T-helper 1 cell treated with Interleukin-12 subunit alpha and Interleukin-12 subunit beta and Interleukin-4 antibody, amounts not matched to agents 30 μg/mL and 1 μg/mL, for 36 hours (primary cell): ENCODE results near the gene NCK2.
A peak's percentile ranks its signal among the peaks of the same experiment; 100 is the strongest.

Source experiments
- H3K27ac Mint-ChIP-seq: one replicate; pipeline ENCODE4 v1.8.0; 2021; ENCODE audit warnings: mild to moderate bottlenecking, mixed read lengths
- H3K27me3 Mint-ChIP-seq: one replicate; pipeline ENCODE4 v1.8.0; 2021; ENCODE audit warnings: low read depth, mixed read lengths
- H3K36me3 Mint-ChIP-seq: one replicate; pipeline ENCODE4 v1.8.0; 2021; ENCODE audit warnings: low read depth, mixed read lengths
- H3K4me1 Mint-ChIP-seq: one replicate; pipeline ENCODE4 v1.8.0; 2021; ENCODE audit warnings: low read depth, mixed read lengths
- H3K4me3 Mint-ChIP-seq: one replicate; pipeline ENCODE4 v1.8.0; 2021; ENCODE audit warnings: mild to moderate bottlenecking, moderate library complexity, mixed read lengths
- H3K9me3 Mint-ChIP-seq: one replicate; pipeline ENCODE4 v1.8.0; 2021; ENCODE audit warnings: mixed read lengths

NCK2 gene

DNA sequence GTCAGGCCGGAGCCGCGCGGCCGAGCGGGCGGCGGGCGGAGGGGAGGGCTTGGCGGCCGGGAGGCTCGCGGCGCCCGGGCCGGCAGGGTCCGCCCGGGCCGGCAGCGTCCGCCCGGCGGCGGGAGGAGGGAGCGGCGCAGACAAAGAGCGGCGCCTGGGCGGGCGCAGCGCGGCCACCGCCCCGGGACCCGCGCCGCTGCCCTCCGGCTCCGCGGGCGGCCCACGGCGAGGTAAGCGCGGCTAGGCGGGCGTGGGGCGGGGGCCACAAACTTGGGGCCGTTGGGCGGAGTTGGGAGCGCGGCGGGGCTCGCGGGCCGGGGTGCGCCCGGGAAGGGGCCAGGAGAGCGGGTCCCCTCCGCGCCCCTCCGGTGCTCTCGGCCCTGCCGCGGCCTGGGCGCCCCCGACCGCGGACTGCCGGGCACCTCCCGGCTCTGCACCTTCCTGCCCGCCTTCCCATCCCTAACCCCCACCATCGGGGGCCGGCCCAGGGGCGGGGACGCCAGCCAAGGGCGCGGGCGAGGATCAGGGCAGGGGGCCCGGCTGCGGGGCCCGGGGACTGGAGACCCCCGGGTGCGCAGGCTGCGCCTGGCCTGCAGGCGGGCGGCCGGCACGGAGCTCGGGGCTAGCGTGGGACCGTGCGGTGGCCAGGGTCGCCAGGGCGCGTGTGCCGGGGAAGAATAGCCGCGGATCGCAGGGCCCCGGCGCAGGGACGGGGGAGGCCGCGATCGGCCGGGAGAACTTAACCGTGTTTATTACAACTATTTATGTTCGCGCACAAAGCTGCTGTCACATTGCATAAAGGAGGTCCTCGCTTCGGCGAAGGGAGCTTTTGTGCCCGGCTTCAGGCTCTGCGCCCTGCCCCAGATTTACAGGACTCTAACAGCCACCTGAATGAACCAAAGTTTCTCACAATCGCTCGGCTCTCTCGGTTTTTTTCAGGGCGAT, at the start of gene NCK2:
NCK2 (plus strand) TSS at position 4 of the 945 bp plus-strand sequence. CDS start 110,152 bp downstream, outside the sequence.
- Mint-ChIP-seq H3K27me3 (no peaks in the 10 kb centered on the region), H3K36me3 (peaks cover 40% of the 10 kb centered on the region), H3K27ac (peak within 1 kb of the TSS; percentile 95), H3K4me3 (peak within 1 kb of the TSS; percentile 95), H3K9me3 (no peaks in the 10 kb centered on the region), H3K4me1 (peaks cover 74% of the 10 kb centered on the region)

DNA sequence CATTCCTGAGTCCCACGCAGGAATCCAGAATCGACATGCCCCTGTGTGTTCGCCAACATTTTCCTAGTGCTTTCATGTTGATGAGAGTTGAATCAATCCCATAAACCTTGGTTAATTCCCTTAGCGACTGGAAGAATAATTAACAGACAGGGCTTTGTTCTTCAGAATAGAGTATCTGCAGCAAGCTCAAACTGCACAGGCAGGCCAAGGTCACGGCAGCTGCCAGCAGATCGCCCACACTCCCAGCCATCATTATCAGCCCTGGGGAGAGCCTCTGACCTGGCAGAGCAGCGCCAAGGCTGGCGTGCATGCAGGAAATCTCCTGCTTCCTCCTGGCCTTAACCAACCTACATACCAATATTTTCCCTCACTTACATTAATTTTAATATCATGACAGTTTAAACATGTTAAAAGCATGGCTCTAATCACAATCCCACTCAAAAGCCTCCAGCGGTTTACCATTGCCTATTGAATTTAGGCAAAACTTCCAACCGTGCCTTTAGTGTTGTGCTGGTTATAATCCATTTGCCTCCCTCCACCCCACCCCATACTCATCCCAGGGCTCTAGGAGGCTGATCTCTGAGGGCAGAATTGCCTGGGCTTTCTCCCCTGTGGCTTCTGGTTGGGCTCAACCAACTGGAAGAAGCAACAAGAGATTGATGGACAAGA, 46.8 kb upstream of the NCK2 start:
- no peaks in the 10 kb centered on the region for H3K36me3 Mint-ChIP-seq
- H3K27ac Mint-ChIP-seq = no peak overlapping the region
- H3K9me3 Mint-ChIP-seq = no peaks in the 10 kb centered on the region
- no peak overlapping the region for H3K4me3 Mint-ChIP-seq
- no peaks in the 10 kb centered on the region for H3K4me1 Mint-ChIP-seq
- peaks cover 39% of the 10 kb centered on the region for H3K27me3 Mint-ChIP-seq

DNA sequence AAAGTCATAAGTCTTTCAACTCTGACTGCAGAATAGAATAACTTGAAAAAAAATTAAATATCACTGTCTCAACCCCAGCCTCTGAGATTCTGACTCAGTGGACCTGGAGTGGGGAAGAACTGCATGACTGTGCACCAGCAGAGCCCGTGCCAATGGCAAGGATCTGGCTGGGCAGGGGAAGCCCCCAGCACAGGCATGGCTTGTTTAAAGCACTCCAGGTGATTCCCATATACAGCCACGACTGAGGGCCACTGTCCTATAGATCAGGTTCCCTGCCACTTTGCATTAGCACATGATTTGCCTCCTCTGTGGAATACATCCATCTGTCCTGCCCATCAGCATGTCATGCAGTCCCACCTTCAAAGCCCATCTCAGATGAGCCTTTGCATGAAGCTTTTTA, 45.9 kb upstream of the NCK2 start:
- Mint-ChIP-seq H3K4me3 (no peak overlapping the region), H3K4me1 (no peaks in the 10 kb centered on the region), H3K9me3 (no peaks in the 10 kb centered on the region), H3K36me3 (no peaks in the 10 kb centered on the region), H3K27ac (no peak overlapping the region), H3K27me3 (peaks cover 44% of the 10 kb centered on the region)

DNA sequence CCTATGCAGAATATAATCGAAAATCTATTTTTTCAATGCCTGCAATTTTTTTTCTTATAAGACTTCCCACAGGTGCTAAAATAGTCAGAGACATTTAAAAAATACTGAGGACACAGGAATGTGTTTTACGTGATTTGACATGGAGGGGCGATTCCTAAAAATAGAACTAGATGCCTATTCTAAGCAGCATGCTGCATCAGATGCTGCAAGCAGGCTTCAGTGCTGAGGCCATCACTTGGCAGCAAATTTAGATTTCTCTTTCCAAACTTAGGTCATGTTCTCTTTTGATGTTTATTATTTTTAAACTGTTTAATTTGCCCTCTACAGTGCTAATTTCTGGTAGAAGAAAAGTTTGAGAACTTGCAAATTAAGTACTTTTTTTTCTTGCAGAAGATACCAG, 43.7 kb upstream of the NCK2 start:
- Mint-ChIP-seq H3K4me1 (no peaks in the 10 kb centered on the region), H3K27me3 (peaks cover 53% of the 10 kb centered on the region), H3K36me3 (no peaks in the 10 kb centered on the region), H3K4me3 (no peak overlapping the region), H3K27ac (no peak overlapping the region), H3K9me3 (no peaks in the 10 kb centered on the region)

DNA sequence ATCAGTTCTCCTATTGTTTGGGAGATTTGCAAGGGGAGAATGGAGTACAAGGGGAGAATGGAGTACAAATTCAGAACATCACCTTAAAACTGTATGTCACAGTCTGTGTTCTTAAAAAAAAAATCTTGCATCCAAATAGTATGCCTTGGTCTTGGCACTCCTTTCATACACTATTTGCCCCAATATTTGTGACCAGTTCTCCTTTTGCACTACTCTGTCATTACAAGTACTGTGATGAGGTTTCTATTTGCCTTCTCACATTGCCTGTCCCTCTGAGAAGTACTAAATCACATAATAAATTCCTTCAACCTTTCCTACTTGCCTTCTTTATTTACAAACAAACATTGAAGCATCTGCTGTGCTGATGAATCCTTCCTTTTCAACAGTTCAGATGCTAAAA, 36.0 kb upstream of the NCK2 start:
- H3K36me3 Mint-ChIP-seq = no peaks in the 10 kb centered on the region
- peaks cover 26% of the 10 kb centered on the region for H3K27me3 Mint-ChIP-seq
- peaks cover 4% of the 10 kb centered on the region for H3K4me1 Mint-ChIP-seq
- no peak overlapping the region for H3K27ac Mint-ChIP-seq
- no peaks in the 10 kb centered on the region for H3K9me3 Mint-ChIP-seq
- no peak overlapping the region for H3K4me3 Mint-ChIP-seq

DNA sequence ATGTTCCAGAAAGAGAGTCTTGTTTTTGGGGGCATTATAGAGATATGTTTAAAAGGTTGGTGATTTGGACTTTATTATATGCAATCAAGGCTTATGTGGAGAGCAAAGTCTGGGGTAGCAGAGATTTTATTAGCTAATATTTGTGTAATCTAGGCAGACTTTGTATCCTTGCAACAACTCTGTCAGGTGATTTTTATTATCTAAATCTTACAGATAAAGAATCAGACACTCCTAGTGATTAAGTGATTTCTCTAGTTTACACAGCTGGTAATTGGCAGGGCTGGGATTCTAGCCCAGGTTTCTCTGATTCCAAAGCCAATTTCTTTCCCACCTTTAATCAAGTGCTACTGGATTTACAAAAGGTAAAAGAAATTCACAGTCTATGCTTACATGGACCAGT, 33.3 kb upstream of the NCK2 start:
- Mint-ChIP-seq H3K27me3 (peaks cover 14% of the 10 kb centered on the region), H3K4me3 (no peak overlapping the region), H3K4me1 (peaks cover 4% of the 10 kb centered on the region), H3K36me3 (no peaks in the 10 kb centered on the region), H3K27ac (no peak overlapping the region), H3K9me3 (no peaks in the 10 kb centered on the region)

DNA sequence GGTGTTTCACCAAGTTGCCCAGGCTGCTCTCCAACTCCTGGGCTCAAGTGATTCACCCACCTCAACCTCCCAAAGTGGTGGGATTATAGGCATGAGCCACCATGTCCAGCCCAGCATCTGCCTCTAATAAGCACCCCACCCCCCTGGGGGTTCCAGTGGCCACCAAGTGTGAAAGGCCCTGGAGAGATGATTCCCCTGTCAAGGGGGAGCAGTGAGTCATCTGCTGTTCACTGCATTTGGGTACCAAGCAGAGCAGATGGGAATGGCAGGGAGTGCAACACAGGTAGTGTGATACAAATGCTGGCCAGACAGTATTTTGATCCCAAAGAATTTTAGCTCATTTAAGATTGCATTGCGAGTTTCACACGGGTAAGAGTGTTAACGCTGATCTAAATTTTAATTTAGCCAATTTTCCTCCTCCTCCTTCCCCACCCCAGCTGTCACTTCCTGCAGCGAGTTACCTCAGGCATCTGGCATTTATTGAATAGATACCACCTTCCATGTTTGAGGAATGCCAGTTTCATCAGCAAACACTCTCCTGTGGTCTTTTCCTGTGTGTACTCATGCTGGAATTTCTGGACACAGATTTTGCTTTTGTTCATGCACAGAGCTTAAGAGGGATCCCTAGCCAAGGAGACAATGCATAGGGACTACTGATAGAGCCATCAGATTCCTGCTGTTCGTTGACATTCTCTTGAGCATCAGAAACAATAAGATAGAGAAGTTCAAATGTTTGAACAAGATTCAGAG, 32.4 kb upstream of the NCK2 start:
- H3K27ac Mint-ChIP-seq = no peak overlapping the region
- no peaks in the 10 kb centered on the region for H3K36me3 Mint-ChIP-seq
- peaks cover 14% of the 10 kb centered on the region for H3K27me3 Mint-ChIP-seq
- no peaks in the 10 kb centered on the region for H3K9me3 Mint-ChIP-seq
- H3K4me1 Mint-ChIP-seq = peaks cover 6% of the 10 kb centered on the region
- H3K4me3 Mint-ChIP-seq = no peak overlapping the region

DNA sequence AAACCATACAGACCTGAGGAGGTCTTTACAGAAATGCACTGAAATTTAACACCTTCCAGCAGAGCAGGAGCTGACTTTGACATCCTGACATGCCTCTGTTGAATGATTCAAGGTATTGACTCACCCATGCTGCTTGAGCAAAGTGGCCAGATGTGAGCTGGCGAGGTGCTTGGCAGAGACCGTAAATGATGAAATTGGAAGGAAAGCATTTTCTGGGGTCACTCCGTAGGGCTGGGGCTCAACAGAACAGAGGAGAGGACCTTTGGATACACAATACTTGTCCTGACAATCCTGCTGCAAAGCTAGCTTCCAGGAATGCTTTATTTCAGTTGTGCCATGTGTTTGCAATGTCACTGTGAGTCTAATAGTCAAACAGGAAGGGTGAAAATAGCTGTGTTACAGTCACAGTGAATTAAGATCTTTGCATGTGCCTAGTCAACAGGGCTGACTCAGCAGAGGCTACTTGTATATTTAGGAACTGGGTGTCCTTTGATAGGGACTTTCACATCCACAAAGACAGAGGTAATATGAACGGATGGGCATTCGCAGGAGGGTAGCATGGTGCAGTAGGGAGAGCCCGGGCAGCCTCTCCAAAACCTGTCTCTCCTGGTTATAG, 31.6 kb upstream of the NCK2 start:
- Mint-ChIP-seq H3K27ac (no peak overlapping the region), H3K36me3 (no peaks in the 10 kb centered on the region), H3K4me1 (peaks cover 6% of the 10 kb centered on the region), H3K9me3 (no peaks in the 10 kb centered on the region), H3K4me3 (no peak overlapping the region), H3K27me3 (peaks cover 14% of the 10 kb centered on the region)

DNA sequence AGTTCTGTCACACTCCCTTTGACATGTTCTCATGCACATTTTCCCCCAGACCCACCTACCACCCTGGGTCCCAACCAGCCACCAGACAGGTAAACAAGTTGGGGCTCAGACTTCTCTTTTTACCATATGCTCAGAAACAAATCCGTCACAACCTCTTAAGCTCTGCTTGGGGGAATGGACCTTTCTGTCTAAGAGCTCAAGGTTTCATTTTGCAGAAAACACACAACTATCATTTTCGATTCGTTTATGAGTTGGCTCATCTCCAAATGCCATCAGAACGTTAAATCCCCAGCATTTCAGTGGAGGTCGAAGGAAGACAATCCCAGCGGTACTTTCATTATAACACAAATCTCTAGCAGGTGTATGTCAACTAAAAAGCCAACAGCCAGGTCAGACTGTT, 30.6 kb upstream of the NCK2 start:
- Mint-ChIP-seq H3K9me3 (no peaks in the 10 kb centered on the region), H3K27me3 (peaks cover 20% of the 10 kb centered on the region), H3K27ac (no peak overlapping the region), H3K4me1 (peaks cover 3% of the 10 kb centered on the region), H3K4me3 (no peak overlapping the region), H3K36me3 (no peaks in the 10 kb centered on the region)

DNA sequence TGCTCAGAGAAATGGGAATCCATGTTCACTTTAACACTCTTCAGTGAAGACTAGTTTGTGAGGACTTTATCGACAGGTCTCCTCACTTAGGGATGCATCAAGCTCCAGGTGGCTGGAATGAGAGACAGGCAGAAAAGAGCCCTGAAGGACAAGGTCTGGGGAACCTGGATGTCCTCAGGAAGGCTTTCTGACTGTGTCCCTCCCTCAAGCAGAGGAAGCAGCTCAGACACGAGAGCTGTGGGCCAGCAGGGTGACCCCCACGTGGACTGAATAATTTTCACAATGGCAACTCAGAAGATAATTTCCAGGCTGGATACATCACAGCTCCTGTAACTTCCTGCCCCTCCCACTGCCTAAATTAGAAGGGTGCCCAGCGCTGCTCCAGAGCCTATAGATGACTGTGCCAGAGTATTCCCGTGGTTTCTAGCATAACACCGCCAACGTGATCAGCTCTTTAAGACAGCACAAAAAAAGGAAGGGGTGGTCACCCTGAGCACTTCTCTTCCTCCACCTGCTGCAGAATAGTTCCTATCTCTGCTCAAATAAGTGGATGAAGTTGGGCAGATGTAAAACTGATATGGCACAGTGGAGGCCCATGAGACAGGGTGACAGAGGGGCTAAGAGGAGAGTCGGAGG, 25.7 kb upstream of the NCK2 start:
- Mint-ChIP-seq H3K9me3 (no peaks in the 10 kb centered on the region), H3K4me1 (peaks cover 14% of the 10 kb centered on the region), H3K27me3 (peaks cover 14% of the 10 kb centered on the region), H3K36me3 (peaks cover 2% of the 10 kb centered on the region), H3K27ac (no peak overlapping the region), H3K4me3 (no peak overlapping the region)

DNA sequence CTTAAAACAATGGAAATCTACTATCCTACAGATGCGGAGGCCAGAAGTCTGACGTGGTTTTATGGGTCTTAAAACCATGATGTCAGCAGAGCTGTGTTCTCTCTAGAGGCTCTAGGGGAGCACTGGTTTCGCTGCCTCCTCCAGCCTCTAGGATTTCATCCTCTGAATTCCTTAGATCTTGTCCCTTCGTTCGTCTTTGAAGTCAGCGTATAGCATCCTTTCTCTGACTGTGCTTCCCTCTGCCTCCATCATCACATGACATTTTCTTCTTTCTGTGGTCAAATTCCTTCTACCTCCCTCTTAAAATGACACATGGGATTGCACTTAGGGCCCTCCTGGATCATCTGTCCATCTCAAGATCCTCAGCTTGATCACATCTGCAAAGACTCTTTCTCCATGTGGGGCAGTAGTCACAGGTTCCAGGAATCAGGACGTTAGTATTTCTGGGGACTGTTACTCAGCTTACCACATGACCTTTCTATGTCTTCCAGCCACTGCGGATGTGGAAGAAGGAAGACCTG, 22.7 kb upstream of the NCK2 start:
- peaks cover 13% of the 10 kb centered on the region for H3K4me1 Mint-ChIP-seq
- peak overlapping the region; percentile 60 for H3K27ac Mint-ChIP-seq
- peaks cover 6% of the 10 kb centered on the region for H3K9me3 Mint-ChIP-seq
- no peak overlapping the region for H3K4me3 Mint-ChIP-seq
- peaks cover 18% of the 10 kb centered on the region for H3K27me3 Mint-ChIP-seq
- peaks cover 7% of the 10 kb centered on the region for H3K36me3 Mint-ChIP-seq

DNA sequence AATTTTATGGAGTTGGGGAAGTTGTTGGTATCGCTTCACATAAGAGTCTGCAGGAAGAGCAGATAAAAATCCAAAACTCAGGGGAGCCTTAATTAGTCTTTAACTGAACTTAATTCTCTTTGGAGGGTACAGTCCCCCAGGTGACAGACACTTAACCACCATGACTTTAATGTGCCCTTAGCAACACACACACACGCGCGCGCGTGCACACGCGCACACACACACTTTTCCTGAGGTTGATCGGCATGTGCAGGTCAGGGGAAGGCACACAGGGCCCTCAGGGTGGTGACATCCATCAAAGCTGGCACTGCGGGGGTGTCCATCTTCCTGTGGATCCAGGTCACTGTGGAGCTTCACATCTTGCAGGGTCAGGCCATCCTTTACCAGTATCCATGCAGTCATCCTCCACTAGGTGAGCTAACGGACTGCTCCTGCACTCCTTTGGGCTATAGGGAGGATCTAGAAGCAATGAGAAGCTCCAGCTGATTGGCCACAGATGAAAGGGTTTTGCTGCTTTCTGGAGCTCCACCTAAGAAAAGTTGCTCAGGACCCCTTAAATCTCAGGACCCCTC, 21.9 kb upstream of the NCK2 start:
- Mint-ChIP-seq H3K9me3 (peaks cover 10% of the 10 kb centered on the region), H3K27ac (peak overlapping the region; percentile 60), H3K4me3 (no peak overlapping the region), H3K27me3 (peaks cover 18% of the 10 kb centered on the region), H3K36me3 (peaks cover 7% of the 10 kb centered on the region), H3K4me1 (peaks cover 12% of the 10 kb centered on the region)

DNA sequence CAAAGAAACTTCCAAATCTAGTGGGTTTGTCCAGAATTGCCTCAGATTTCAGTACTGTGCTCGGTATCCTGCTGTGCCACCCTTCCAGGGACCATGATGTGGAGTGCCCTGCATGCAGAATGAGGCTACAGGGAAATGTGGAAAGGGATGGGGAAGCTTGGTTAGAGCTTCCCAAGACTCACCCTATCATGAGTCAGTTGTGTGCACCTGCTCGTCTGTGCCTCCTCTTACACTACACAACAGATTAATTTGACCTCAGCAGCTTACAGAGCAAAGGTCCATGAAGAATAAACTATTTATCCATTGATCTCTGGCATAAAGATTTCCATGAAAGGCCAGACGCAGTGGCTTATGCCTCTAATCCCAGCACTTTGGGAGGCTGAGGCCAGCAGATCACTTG, 21.3 kb upstream of the NCK2 start:
- peaks cover 11% of the 10 kb centered on the region for H3K4me1 Mint-ChIP-seq
- peaks cover 10% of the 10 kb centered on the region for H3K9me3 Mint-ChIP-seq
- no peak overlapping the region for H3K27ac Mint-ChIP-seq
- H3K36me3 Mint-ChIP-seq = peaks cover 7% of the 10 kb centered on the region
- no peak overlapping the region for H3K4me3 Mint-ChIP-seq
- H3K27me3 Mint-ChIP-seq = peaks cover 15% of the 10 kb centered on the region
